Thyroid gland (tissue), 4 donors: ENCODE results near the gene RBBP4.

Source experiments
- POLR2A ChIP-seq, 2 donors: fragments of 450-650 bp; IDR thresholded peaks; one replicate each; pipeline ENCODE4 v1.6.1; 2017; ENCODE audit warnings: antibody characterized with exemption in 2 of 2, mild to moderate bottlenecking in 2 of 2, moderate library complexity in 1 of 2
- TF ChIP-seq, protein P1 (sequence below), 6 experiments: fragments of 200-600 bp in 3 of 6; fragments of 450-650 bp in 3 of 6; sonication (generic) in 3 of 6; IDR thresholded peaks; one replicate each; pipeline ENCODE4 v1.5.1; 2016 to 2019; ENCODE audit warnings: antibody characterized with exemption in 6 of 6, mild to moderate bottlenecking in 2 of 6, inconsistent platforms in 1 of 6, moderate library complexity in 1 of 6

DNA sequence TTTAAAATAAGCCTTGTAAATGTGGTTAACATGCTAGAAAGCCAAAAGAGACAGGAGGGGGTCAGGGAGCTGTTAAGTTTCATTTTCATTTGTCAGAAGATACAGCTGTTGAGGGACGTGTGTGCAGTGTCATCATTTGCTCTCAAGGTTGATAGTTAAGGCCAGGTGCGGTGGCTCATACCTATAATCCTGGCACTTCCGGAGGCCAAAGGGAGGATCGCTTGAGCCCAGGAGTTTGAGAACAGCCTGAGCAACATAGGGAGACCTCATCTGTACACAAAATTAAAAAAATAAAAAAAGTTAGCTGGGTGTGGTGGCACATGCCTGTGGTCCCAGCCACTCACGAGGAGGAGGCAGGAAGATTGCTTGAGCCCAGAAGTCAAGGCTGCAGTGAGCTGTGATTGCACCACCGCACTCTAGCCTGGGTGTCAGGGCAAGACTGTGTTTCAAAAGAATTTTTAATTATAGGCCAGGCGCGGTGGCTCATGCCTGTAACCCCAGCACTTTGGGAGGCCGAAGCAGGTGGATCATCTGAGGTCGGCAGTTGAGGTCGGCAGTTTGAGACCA is 23.3 kb upstream of the RBBP4 start:
- TF ChIP-seq, protein P1, sequence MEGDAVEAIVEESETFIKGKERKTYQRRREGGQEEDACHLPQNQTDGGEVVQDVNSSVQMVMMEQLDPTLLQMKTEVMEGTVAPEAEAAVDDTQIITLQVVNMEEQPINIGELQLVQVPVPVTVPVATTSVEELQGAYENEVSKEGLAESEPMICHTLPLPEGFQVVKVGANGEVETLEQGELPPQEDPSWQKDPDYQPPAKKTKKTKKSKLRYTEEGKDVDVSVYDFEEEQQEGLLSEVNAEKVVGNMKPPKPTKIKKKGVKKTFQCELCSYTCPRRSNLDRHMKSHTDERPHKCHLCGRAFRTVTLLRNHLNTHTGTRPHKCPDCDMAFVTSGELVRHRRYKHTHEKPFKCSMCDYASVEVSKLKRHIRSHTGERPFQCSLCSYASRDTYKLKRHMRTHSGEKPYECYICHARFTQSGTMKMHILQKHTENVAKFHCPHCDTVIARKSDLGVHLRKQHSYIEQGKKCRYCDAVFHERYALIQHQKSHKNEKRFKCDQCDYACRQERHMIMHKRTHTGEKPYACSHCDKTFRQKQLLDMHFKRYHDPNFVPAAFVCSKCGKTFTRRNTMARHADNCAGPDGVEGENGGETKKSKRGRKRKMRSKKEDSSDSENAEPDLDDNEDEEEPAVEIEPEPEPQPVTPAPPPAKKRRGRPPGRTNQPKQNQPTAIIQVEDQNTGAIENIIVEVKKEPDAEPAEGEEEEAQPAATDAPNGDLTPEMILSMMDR (IDR thresholded peaks at IDR 0.05) = no peak
- TF ChIP-seq POLR2A (IDR thresholded peaks at IDR 0.05) = no peak
